ENCODE measurements around the gene FNIP1. TPM values are rescaled to one million over a fixed set of nuclear protein-coding genes. Genes with fewer than 3 reads are reported as not detected.
A peak's percentile ranks its signal among the peaks of the same experiment; 100 is the strongest.

The FNIP1 gene
- total RNA-seq, 2 experiments from 2014 or later: 14.0 to 15.9 TPM

DNA sequence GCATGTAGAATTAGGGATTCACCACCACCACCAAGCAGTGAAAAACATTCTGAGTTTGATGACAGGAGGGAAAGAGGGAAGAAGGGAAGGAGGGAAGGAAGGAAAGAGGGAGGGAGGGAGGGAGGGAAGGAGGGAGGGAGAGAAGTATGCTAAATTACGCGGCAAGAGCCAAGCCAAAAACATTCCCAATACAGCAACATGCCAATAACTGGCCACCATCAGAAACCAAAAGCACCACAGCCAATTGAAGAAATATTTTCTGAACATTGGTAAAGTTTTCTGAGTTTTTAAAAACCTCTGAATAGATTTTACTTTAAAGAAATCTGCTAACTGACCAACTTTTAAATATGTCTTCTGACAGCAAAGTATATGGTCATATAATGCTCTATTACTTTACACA is 36.0 kb downstream of the FNIP1 start:
- H3K4me3 Mint-ChIP-seq: no peak overlapping the region
- POLR2A ChIA-PET: no interaction called here
- no peak overlapping the region for H3K27ac Mint-ChIP-seq
- no peak for DNase-seq
- H3K36me3 Mint-ChIP-seq: peaks cover 14% of the 10 kb centered on the region
- CTCF ChIA-PET: no interaction called here
- no peaks in the 10 kb centered on the region for H3K27me3 Mint-ChIP-seq
- H3K9me3 Mint-ChIP-seq: peaks cover 12% of the 10 kb centered on the region
- intact Hi-C loops (cut with micrococcal nuclease): no loop called here
- peaks cover 20% of the 10 kb centered on the region for H3K4me1 Mint-ChIP-seq (ENCODE audit: low read depth)

DNA sequence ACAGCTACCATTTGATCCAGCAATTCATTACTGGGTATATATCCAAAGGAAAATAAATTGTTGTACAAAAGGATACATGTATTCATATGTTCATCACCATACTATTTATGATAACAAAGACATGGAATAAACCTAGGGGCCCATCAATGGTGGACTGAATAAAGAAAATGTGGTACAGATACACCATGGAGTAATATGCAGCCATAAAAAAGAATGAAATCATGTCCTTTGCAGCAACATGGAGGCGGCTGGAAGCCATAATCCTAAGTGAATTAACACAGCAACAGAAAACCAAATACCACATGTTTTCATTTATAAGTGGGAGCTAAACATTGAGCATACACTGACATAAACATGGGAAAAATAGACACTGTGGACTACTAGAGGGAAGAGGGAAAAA is 37.1 kb downstream of the FNIP1 start:
- Mint-ChIP-seq H3K9me3 (peaks cover 12% of the 10 kb centered on the region), H3K36me3 (peaks cover 6% of the 10 kb centered on the region), H3K4me3 (no peak overlapping the region), H3K4me1 (ENCODE audit: low read depth) (peaks cover 24% of the 10 kb centered on the region), H3K27ac (no peak overlapping the region), H3K27me3 (no peaks in the 10 kb centered on the region)
- CTCF ChIA-PET: no interaction called here
- POLR2A ChIA-PET: no interaction called here
- intact Hi-C loops (cut with micrococcal nuclease): no loop called here
- DNase-seq: no peak

GRCh38 chr5:131758520-131758900 is 38.3 kb downstream of the FNIP1 start:
- ChIA-PET POLR2A (no interaction called here), CTCF (interaction anchor here (1.6 kb wide), 1 partner anchor 249 kb away, joined by 4 read pairs; no protein-coding TSS in a partner anchor)
- H3K36me3 Mint-ChIP-seq: no peaks in the 10 kb centered on the region
- no peak overlapping the region for H3K4me3 Mint-ChIP-seq
- peaks cover 27% of the 10 kb centered on the region for H3K4me1 Mint-ChIP-seq (ENCODE audit: low read depth)
- intact Hi-C loops (cut with micrococcal nuclease): no loop called here
- no peak for DNase-seq
- peaks cover 7% of the 10 kb centered on the region for H3K9me3 Mint-ChIP-seq
- no peaks in the 10 kb centered on the region for H3K27me3 Mint-ChIP-seq
- H3K27ac Mint-ChIP-seq: no peak overlapping the region

- Mint-ChIP-seq H3K9me3 (peaks cover 5% of the 10 kb centered on the region), H3K27me3 (no peaks in the 10 kb centered on the region), H3K36me3 (no peaks in the 10 kb centered on the region), H3K4me3 (no peak overlapping the region), H3K4me1 (ENCODE audit: low read depth) (peaks cover 27% of the 10 kb centered on the region), H3K27ac (no peak overlapping the region)
- ChIA-PET POLR2A (interaction anchor here (0.6 kb wide), 1 partner anchor 111 kb away, joined by 3 read pairs; no protein-coding TSS in a partner anchor), CTCF (interaction anchor here (0.7 to 1.6 kb wide), 2 partner anchors 9 to 249 kb away, joined by 3 to 4 read pairs; no protein-coding TSS in a partner anchor)
- intact Hi-C loops (cut with micrococcal nuclease): no loop called here
- no peak for DNase-seq
Measured at GRCh38 chr5:131757830-131758519, 38.8 kb downstream of the FNIP1 start.

- intact Hi-C loops (cut with micrococcal nuclease): no loop called here
- Mint-ChIP-seq H3K4me1 (ENCODE audit: low read depth) (peaks cover 25% of the 10 kb centered on the region), H3K27me3 (no peaks in the 10 kb centered on the region), H3K27ac (no peak overlapping the region), H3K9me3 (peaks cover 2% of the 10 kb centered on the region), H3K4me3 (no peak overlapping the region), H3K36me3 (no peaks in the 10 kb centered on the region)
- DNase-seq: no peak
- ChIA-PET CTCF (no interaction called here), POLR2A (no interaction called here)
Measured at GRCh38 chr5:131756942-131757341, 39.9 kb downstream of the FNIP1 start.

- ChIA-PET CTCF (interaction anchor here (1.5 kb wide), 1 partner anchor 165 kb away, joined by 8 read pairs; no protein-coding TSS in a partner anchor), POLR2A (no interaction called here)
- H3K27me3 Mint-ChIP-seq: no peaks in the 10 kb centered on the region
- H3K36me3 Mint-ChIP-seq: peaks cover 3% of the 10 kb centered on the region
- DNase-seq: no peak
- intact Hi-C loops (cut with micrococcal nuclease): no loop called here
- H3K4me3 Mint-ChIP-seq: no peak overlapping the region
- H3K4me1 Mint-ChIP-seq (ENCODE audit: low read depth): peaks cover 22% of the 10 kb centered on the region
- H3K9me3 Mint-ChIP-seq: no peaks in the 10 kb centered on the region
- H3K27ac Mint-ChIP-seq: no peak overlapping the region
Measured at GRCh38 chr5:131754363-131754762, 42.5 kb downstream of the FNIP1 start.

- H3K4me3 Mint-ChIP-seq: no peak overlapping the region
- H3K36me3 Mint-ChIP-seq: peaks cover 8% of the 10 kb centered on the region
- H3K27me3 Mint-ChIP-seq: no peaks in the 10 kb centered on the region
- DNase-seq: no peak
- intact Hi-C loops (cut with micrococcal nuclease): no loop called here
- H3K9me3 Mint-ChIP-seq: no peaks in the 10 kb centered on the region
- H3K27ac Mint-ChIP-seq: no peak overlapping the region
- ChIA-PET CTCF (interaction anchor here (0.6 kb wide), 1 partner anchor 13 kb away, joined by 3 read pairs; no protein-coding TSS in a partner anchor), POLR2A (no interaction called here)
- peaks cover 32% of the 10 kb centered on the region for H3K4me1 Mint-ChIP-seq (ENCODE audit: low read depth)
Measured at GRCh38 chr5:131751506-131751905, 45.3 kb downstream of the FNIP1 start.

DNA sequence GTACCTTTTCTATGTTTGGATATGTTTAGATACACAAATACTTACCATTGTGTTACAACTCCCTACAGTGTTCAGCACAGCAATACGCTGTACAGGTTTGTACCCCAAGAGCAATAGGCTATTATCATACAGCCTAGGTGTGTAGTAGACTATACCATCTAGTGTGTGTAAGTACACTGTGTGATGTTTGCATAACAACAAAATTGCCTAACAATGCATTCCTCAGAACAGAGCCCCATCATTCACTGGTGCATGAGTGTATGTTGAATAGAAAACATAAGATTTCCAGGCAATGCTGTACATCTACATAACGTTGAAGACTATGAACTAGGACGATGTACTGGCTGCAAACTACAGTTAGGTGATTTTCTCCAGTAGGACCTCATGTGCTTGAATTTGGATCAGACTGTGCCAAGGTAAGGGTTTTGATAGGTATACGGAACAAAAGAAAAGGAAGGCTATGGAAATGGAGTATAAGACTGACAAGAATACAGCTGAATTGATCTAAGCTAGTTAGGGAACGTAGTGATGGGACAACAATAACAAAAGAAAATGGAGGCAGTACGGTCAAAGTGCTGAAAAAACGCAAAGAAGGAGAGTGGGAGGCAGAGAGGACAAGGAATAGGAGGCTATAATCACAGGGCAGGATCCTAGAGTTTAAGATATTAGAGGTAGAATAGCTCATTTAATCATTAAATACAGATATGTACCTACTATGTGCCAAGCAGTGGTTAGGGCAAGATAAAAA is 46.9 kb downstream of the FNIP1 start:
- POLR2A ChIA-PET: interaction anchor here (0.6 kb wide), 1 partner anchor 19 kb away, joined by 4 read pairs; no protein-coding TSS in a partner anchor
- Mint-ChIP-seq H3K9me3 (no peaks in the 10 kb centered on the region), H3K27me3 (no peaks in the 10 kb centered on the region), H3K27ac (no peak overlapping the region), H3K36me3 (peaks cover 8% of the 10 kb centered on the region), H3K4me1 (ENCODE audit: low read depth) (peaks cover 35% of the 10 kb centered on the region), H3K4me3 (no peak overlapping the region)
- DNase-seq: no peak
- CTCF ChIA-PET: no interaction called here
- intact Hi-C loops (cut with micrococcal nuclease): loop anchor here (5.0 kb wide), 2 partner anchors 213 to 272 kb away; no protein-coding TSS in a partner anchor

DNA sequence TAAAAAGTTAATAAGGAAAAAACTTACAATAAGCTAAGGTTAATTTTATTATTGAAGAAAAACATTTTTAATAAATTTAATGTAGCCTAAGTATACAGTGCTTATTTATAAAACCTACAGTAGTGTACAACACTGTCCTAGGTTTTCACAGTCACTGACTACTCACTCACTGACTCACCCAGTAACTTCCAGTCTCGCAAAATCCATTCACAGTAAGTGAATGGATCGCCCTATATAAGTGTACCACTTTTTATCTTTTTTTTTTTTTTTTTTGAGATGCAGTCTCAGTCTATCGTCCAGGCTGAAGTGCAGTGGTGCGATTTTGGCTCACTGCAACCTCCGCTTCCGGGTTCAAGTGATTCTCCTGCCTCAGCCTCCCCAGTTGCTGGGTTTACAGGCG is 47.7 kb downstream of the FNIP1 start:
- Mint-ChIP-seq H3K4me3 (no peak overlapping the region), H3K4me1 (ENCODE audit: low read depth) (peaks cover 30% of the 10 kb centered on the region), H3K9me3 (no peaks in the 10 kb centered on the region), H3K36me3 (peaks cover 11% of the 10 kb centered on the region), H3K27me3 (no peaks in the 10 kb centered on the region), H3K27ac (no peak overlapping the region)
- no peak for DNase-seq
- intact Hi-C loops (cut with micrococcal nuclease): loop anchor here (5.0 kb wide), 2 partner anchors 212 to 273 kb away; no protein-coding TSS in a partner anchor
- POLR2A ChIA-PET: no interaction called here
- CTCF ChIA-PET: interaction anchor here (0.7 kb wide), 2 partner anchors 12 to 454 kb away, joined by 3 read pairs; no protein-coding TSS in a partner anchor

GRCh38 chr5:131747180-131748105 is 49.4 kb downstream of the FNIP1 start:
- Mint-ChIP-seq H3K4me1 (ENCODE audit: low read depth) (peaks cover 33% of the 10 kb centered on the region), H3K27ac (peak overlapping the region; percentile 78), H3K9me3 (no peaks in the 10 kb centered on the region), H3K4me3 (peak overlapping the region; percentile 35), H3K36me3 (peaks cover 18% of the 10 kb centered on the region), H3K27me3 (no peaks in the 10 kb centered on the region)
- ChIA-PET POLR2A (no interaction called here), CTCF (interaction anchor here (1.3 kb wide), 1 partner anchor 158 kb away, joined by 3 read pairs; no protein-coding TSS in a partner anchor)
- intact Hi-C loops (cut with micrococcal nuclease): loop anchor here (1.0 to 5.0 kb wide), 4 partner anchors 50 to 275 kb away; partner anchors contain the start of genes FNIP1 and RAPGEF6
- no peak for DNase-seq

- ChIA-PET CTCF (no interaction called here), POLR2A (no interaction called here)
- Mint-ChIP-seq H3K9me3 (no peaks in the 10 kb centered on the region), H3K27me3 (no peaks in the 10 kb centered on the region), H3K4me1 (ENCODE audit: low read depth) (peaks cover 33% of the 10 kb centered on the region), H3K27ac (no peak overlapping the region), H3K36me3 (peaks cover 20% of the 10 kb centered on the region), H3K4me3 (no peak overlapping the region)
- intact Hi-C loops (cut with micrococcal nuclease): loop anchor here (2.0 to 5.0 kb wide), 3 partner anchors 112 to 276 kb away; partner anchors contain the start of gene RAPGEF6
- DNase-seq: no peak
Measured at GRCh38 chr5:131746423-131746822, 50.4 kb downstream of the FNIP1 start.

Measured in activated CD4-positive, alpha-beta memory T cell treated with anti-CD3 and anti-CD28 coated beads for 36 hours (primary cell).